HPDE6-E6E7 (cell line): ENCODE data around the gene CXCR2.
"Not testable (repeated sequence)": the region's sequence is repeated elsewhere in the genome, so short reads cannot be mapped to it uniquely, and the experiment has no call there.

Experiments
- DNase-seq: peaks from one replicate; pipeline ENCODE4 v3.0.0; 2011; ENCODE audit warnings: missing footprints; ENCODE audit errors: extremely low spot score

The CXCR2 gene

GRCh38 chr2:218125626-218126080, at the start of gene CXCR2:
Gene CXCR2 (plus strand): TSS chr2:218126028. CDS start chr2:218134802, 8,774 bp downstream.
- DNase-seq: peak; percentile 21

- DNase-seq: no peak
Observed at GRCh38 chr2:218077464-218078216, 48.2 kb upstream of the CXCR2 start.

- no peak for DNase-seq
Observed at GRCh38 chr2:218079943-218080913, 45.6 kb upstream of the CXCR2 start.

- DNase-seq: no peak
Observed at GRCh38 chr2:218081063-218081462, 44.8 kb upstream of the CXCR2 start.

GRCh38 chr2:218081695-218082094, 44.1 kb upstream of the CXCR2 start:
- no peak for DNase-seq

GRCh38 chr2:218082586-218083351, 43.1 kb upstream of the CXCR2 start:
- DNase-seq: no peak

- no peak for DNase-seq
Observed at GRCh38 chr2:218083352-218083676, 42.5 kb upstream of the CXCR2 start.

- no peak for DNase-seq
Observed at GRCh38 chr2:218086478-218086877, 39.4 kb upstream of the CXCR2 start.

- no peak for DNase-seq
Observed at GRCh38 chr2:218089259-218089658, 36.6 kb upstream of the CXCR2 start.

GRCh38 chr2:218091746-218092145, 34.1 kb upstream of the CXCR2 start:
- DNase-seq: no peak

GRCh38 chr2:218093879-218094278, 31.9 kb upstream of the CXCR2 start:
- DNase-seq: no peak

- DNase-seq: no peak
Observed at GRCh38 chr2:218095853-218096252, 30.0 kb upstream of the CXCR2 start.

GRCh38 chr2:218097975-218098374, 27.9 kb upstream of the CXCR2 start:
- DNase-seq: no peak

- DNase-seq: not testable (repeated sequence)
Observed at GRCh38 chr2:218108834-218109233, 17.0 kb upstream of the CXCR2 start.

GRCh38 chr2:218121789-218122188, 4.0 kb upstream of the CXCR2 start:
- DNase-seq: not testable (repeated sequence)

GRCh38 chr2:218122286-218122685, 3.5 kb upstream of the CXCR2 start:
- not testable (repeated sequence) for DNase-seq

- DNase-seq: no peak
Observed at GRCh38 chr2:218123986-218124385, 1.8 kb upstream of the CXCR2 start.

GRCh38 chr2:218125095-218125494, 733 bp upstream of the CXCR2 start:
- DNase-seq: no peak

- DNase-seq: no peak
Observed at GRCh38 chr2:218127929-218128455, 2.2 kb downstream of the CXCR2 start.

GRCh38 chr2:218128781-218129457, 3.1 kb downstream of the CXCR2 start:
- no peak for DNase-seq
